ENCODE data around the gene CIDEC. TPM values are rescaled to one million over a fixed set of nuclear protein-coding genes. Genes with fewer than 3 reads are reported as not detected.
A peak's percentile ranks its signal among the peaks of the same experiment; 100 is the strongest.

Gene CIDEC
- total and polyA plus RNA-seq, 2 of the 8 experiments (the other 6 are each of a cell fraction or from before 2014, with no cell fraction given) = not detected

DNA sequence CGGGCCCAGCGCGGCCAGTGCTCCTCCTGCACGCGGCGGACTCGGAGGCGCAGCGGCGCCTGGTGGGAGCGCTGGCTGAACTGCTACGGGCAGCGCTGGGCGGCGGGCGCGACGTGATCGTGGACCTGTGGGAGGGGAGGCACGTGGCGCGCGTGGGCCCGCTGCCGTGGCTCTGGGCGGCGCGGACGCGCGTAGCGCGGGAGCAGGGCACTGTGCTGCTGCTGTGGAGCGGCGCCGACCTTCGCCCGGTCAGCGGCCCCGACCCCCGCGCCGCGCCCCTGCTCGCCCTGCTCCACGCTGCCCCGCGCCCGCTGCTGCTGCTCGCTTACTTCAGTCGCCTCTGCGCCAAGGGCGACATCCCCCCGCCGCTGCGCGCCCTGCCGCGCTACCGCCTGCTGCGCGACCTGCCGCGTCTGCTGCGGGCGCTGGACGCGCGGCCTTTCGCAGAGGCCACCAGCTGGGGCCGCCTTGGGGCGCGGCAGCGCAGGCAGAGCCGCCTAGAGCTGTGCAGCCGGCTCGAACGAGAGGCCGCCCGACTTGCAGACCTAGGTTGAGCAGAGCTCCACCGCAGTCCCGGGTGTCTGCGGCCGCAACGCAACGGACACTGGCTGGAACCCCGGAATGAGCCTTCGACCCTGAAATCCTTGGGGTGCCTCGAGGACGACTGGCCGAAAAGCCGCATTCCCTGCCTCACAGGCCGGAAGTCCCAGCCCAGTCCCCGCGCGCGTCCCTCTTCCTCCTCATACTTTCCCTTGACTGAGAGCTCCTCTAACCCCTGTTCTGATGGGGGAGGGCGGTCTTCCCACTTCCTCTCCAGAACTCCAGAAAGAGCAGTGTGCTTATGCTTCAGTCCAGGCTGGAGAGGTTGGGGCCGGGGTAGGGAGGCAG, 35.4 kb upstream of the CIDEC start:
- H3K36me3 ChIP-seq (ENCODE audit: control insufficient read depth in 2 of 4, insufficient read depth in 4 of 4, low read length in 3 of 4) = no peaks in the 10 kb centered on the region
- peak overlapping the region; percentile 24 to 52 (median 46); a peak in 6 of 7 replicates for H3K9ac ChIP-seq (replicated peaks in 1 of 4; ENCODE audit: extremely low read depth in 1 of 4, low read depth in 3 of 4, low read length in 3 of 4)
- no peaks in the 10 kb centered on the region for H3K79me2 ChIP-seq (ENCODE audit: control insufficient read depth in 1 of 2, insufficient read depth in 2 of 2, low read length in 2 of 2)
- H3K18ac ChIP-seq (ENCODE audit: extremely low read depth, low read length) = peak overlapping the region; percentile 95
- peak overlapping the region; percentile 80; the same call in 1 of the 2 replicates for H4K8ac ChIP-seq (ENCODE audit: extremely low read depth, insufficient read depth, low read length)
- H4K5ac ChIP-seq (ENCODE audit: insufficient read length, low read depth, low read length) = no peak overlapping the region
- H2AK5ac ChIP-seq (ENCODE audit: low read depth, low read length) = no peak overlapping the region
- H4K91ac ChIP-seq (replicated peaks; ENCODE audit: insufficient read length, low read length) = peak overlapping the region; percentile 93
- WGBS, 2 experiments (ENCODE audit: extremely low coverage in 1 of 2, insufficient coverage in 1 of 2, insufficient read length in 1 of 2, insufficient replicate concordance in 2 of 2, low coverage in 1 of 2, low lambda C conversion rate in 2 of 2, missing lambda C conversion rate in 1 of 2) = 1% methylated on average over 51 of the region's 99 CpGs; no CpG with 5 or more reads in 1 of the 2 experiments
- no peak overlapping the region for H2BK20ac ChIP-seq (ENCODE audit: low read length)
- no peaks in the 10 kb centered on the region for H4K20me1 ChIP-seq (replicated peaks in 1 of 2; ENCODE audit: control insufficient read depth in 1 of 2, insufficient read depth in 2 of 2, low read length in 2 of 2)
- peaks cover 0 to 20% (median 17%) of the 10 kb centered on the region in 4 experiments; a peak in 6 of 7 replicates for H3K4me1 ChIP-seq (replicated peaks in 1 of 4; ENCODE audit: control insufficient read depth in 3 of 4, insufficient read depth in 4 of 4, low read length in 3 of 4)
- no peak for FAIRE-seq
- H2BK12ac ChIP-seq (ENCODE audit: low read depth, low read length) = no peak overlapping the region; the same call in 1 of the 2 replicates
- no peak overlapping the region for H3K14ac ChIP-seq (ENCODE audit: insufficient read length)
- peak overlapping the region; percentile 16; the same call in 1 of the 2 replicates for H2AFZ ChIP-seq (ENCODE audit: low read length)
- H3K27me3 ChIP-seq (replicated peaks in 1 of 4; ENCODE audit: control insufficient read depth in 3 of 4, extremely low read depth in 1 of 4, insufficient read depth in 3 of 4, low read length in 3 of 4) = peaks cover 0 to 18% (median 10%) of the 10 kb centered on the region in 4 experiments; a peak in 5 of 7 replicates
- ChIA-PET CTCF (ENCODE audit: partially characterized antibody) (interaction anchor here (0.7 to 9.1 kb wide), 7 partner anchors 10 to 179 kb away, joined by 3 to 76 read pairs (median 5); partner anchors contain the start of genes CRELD1 and IL17RE), POLR2A (ENCODE audit: partially characterized antibody) (interaction anchor here (0.7 to 5.5 kb wide), 12 partner anchors 10 to 122 kb away, joined by 3 to 43 read pairs (median 6); partner anchors contain the start of genes ARPC4, CRELD1, IL17RE and JAGN1)
- H3K23ac ChIP-seq (ENCODE audit: insufficient read length) = no peak overlapping the region
- H2BK120ac ChIP-seq (replicated peaks; ENCODE audit: low read depth, low read length) = no peak overlapping the region
- H3K27ac ChIP-seq (ENCODE audit: low read depth, low read length) = no peak overlapping the region
- no peak overlapping the region for H3K4ac ChIP-seq (replicated peaks; ENCODE audit: insufficient read length, low read depth, low read length)
- no peak overlapping the region; the same call in 1 of the 2 replicates for H2BK5ac ChIP-seq (ENCODE audit: low read depth, low read length)
- peak overlapping the region; percentile 46 to 72 (median 48) for H3K4me3 ChIP-seq (ENCODE audit: extremely low read depth in 1 of 4, insufficient read depth in 2 of 4, low read depth in 3 of 4, low read length in 4 of 4)
- DNase-seq (ENCODE audit: low read depth in 1 of 2, low spot score in 2 of 2) = peak in 1 of 2 experiments; percentile 81
- H3K9me3 ChIP-seq (ENCODE audit: insufficient read depth in 2 of 2, low read depth in 1 of 2, low read length in 1 of 2) = peaks cover 0 to 6% of the 10 kb centered on the region in 2 experiments; a peak in 2 of 4 replicates
- H3K4me2 ChIP-seq (ENCODE audit: insufficient read depth in 1 of 2, low read depth in 2 of 2, low read length in 2 of 2) = peak overlapping the region; percentile 74 to 84
- peaks cover 10% of the 10 kb centered on the region; the same call in 1 of the 2 replicates for H3K23me2 ChIP-seq (ENCODE audit: low read depth, low read length)
- no peaks in the 10 kb centered on the region for H3K79me1 ChIP-seq (ENCODE audit: low read depth, low read length)
- H2BK15ac ChIP-seq (ENCODE audit: low read length) = peak overlapping the region; percentile 65
- H3K56ac ChIP-seq (replicated peaks; ENCODE audit: insufficient read length, low read depth, low read length) = no peak overlapping the region
- peak; percentile 96 for TF ChIP-seq KDM4A (IDR thresholded peaks at IDR 0.05; ENCODE audit: low read depth, low read length, severe bottlenecking)
- TF ChIP-seq HDAC2 (IDR thresholded peaks at IDR 0.05; ENCODE audit: borderline replicate concordance in 1 of 2, low read depth in 2 of 2, low read length in 2 of 2) = peak; percentile 60 to 80; a peak in 1 of 4 replicates
- peak; percentile 41; the same call in 1 of the 2 replicates for TF ChIP-seq SUZ12 (IDR thresholded peaks at IDR 0.05; ENCODE audit: low read length)
- no peak for TF ChIP-seq TBP (IDR thresholded peaks at IDR 0.05; ENCODE audit: low read depth, low read length)
- TF ChIP-seq TAF7 (optimal IDR thresholded peaks at IDR 0.05; ENCODE audit: borderline replicate concordance, low read depth, low read length) = peak; percentile 48
- TF ChIP-seq, protein P1, sequence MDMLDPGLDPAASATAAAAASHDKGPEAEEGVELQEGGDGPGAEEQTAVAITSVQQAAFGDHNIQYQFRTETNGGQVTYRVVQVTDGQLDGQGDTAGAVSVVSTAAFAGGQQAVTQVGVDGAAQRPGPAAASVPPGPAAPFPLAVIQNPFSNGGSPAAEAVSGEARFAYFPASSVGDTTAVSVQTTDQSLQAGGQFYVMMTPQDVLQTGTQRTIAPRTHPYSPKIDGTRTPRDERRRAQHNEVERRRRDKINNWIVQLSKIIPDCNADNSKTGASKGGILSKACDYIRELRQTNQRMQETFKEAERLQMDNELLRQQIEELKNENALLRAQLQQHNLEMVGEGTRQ (IDR thresholded peaks at IDR 0.05; ENCODE audit: low read length) = no peak
- TF ChIP-seq HDAC6 (IDR thresholded peaks at IDR 0.05; ENCODE audit: low read depth, low read length) = no peak
- TF ChIP-seq RBBP5 (IDR thresholded peaks at IDR 0.05; ENCODE audit: borderline replicate concordance, low read depth, low read length) = peak; percentile 66; the same call in 1 of the 2 replicates

Measured in H1 (cell line).